Myocyte (in vitro differentiated cells): ENCODE data around the gene RAB4A. TPM values are rescaled to one million over a fixed set of nuclear protein-coding genes. Genes with fewer than 3 reads are reported as not detected.

Experiments
- DNase-seq: peaks from one replicate; pipeline ENCODE4 v3.0.0-alpha.2; 2012; ENCODE audit warnings: low read depth
- total RNA-seq: library from RNA; depleted of rRNA; stranded (reverse); fragments of >200 nt; gene quantifications from 2 replicates; pipeline ENCODE4 v1.2.3, GENCODE V29; 2014

RAB4A gene
- total RNA-seq, 1 donor from 2014 or later = 18.7 TPM

- DNase-seq = no peak
These were observed 63.8 kb downstream of the RAB4A start for GRCh38 chr1:229334716-229335115.

GRCh38 chr1:229336345-229336744 lies 65.4 kb downstream of the RAB4A start:
- no peak for DNase-seq

GRCh38 chr1:229339086-229339485 lies 68.2 kb downstream of the RAB4A start:
- DNase-seq = no peak

- no peak for DNase-seq
These were observed 68.6 kb downstream of the RAB4A start for GRCh38 chr1:229339520-229339919.

GRCh38 chr1:229340496-229340895 lies 69.6 kb downstream of the RAB4A start:
- no peak for DNase-seq

- peak; percentile 83 for DNase-seq
These were observed 71.1 kb downstream of the RAB4A start for GRCh38 chr1:229341774-229342655.

- DNase-seq = peak; percentile 53
These were observed 72.0 kb downstream of the RAB4A start, which contains the start of gene CCSAP for GRCh38 chr1:229342656-229343569. CCSAP (minus strand) TSS chr1:229343047; CDS start chr1:229342465, 582 bp downstream.

- no peak for DNase-seq
These were observed 73.2 kb downstream of the RAB4A start for GRCh38 chr1:229344139-229344538.

GRCh38 chr1:229344937-229345684 lies 74.2 kb downstream of the RAB4A start:
- no peak for DNase-seq

- no peak for DNase-seq
These were observed 76.6 kb downstream of the RAB4A start for GRCh38 chr1:229347528-229347927.

GRCh38 chr1:229349463-229350385 lies 78.8 kb downstream of the RAB4A start:
- no peak for DNase-seq

GRCh38 chr1:229352975-229353374 lies 82.1 kb downstream of the RAB4A start:
- DNase-seq = no peak

- DNase-seq = no peak
These were observed 83.3 kb downstream of the RAB4A start for GRCh38 chr1:229354226-229354625.

Other genes with a start within 250 kb of the RAB4A start
- 7.4 and 8.5 TPM in 2 replicates for gene CCSAP, start 71.9 kb downstream of the RAB4A start, total RNA-seq
- gene ACTA1, start 163.0 kb downstream of the RAB4A start, total RNA-seq = 1,702 and 1,763 TPM in 2 replicates
- 29.9 and 40.8 TPM in 2 replicates for gene NUP133, start 237.2 kb downstream of the RAB4A start, total RNA-seq